ENCODE data around the gene HSBP1. TPM values are rescaled to one million over a fixed set of nuclear protein-coding genes. Genes with fewer than 3 reads are reported as not detected.

HSBP1 gene
- total RNA-seq, 1 experiment from 2014 or later, result 230 TPM

DNA sequence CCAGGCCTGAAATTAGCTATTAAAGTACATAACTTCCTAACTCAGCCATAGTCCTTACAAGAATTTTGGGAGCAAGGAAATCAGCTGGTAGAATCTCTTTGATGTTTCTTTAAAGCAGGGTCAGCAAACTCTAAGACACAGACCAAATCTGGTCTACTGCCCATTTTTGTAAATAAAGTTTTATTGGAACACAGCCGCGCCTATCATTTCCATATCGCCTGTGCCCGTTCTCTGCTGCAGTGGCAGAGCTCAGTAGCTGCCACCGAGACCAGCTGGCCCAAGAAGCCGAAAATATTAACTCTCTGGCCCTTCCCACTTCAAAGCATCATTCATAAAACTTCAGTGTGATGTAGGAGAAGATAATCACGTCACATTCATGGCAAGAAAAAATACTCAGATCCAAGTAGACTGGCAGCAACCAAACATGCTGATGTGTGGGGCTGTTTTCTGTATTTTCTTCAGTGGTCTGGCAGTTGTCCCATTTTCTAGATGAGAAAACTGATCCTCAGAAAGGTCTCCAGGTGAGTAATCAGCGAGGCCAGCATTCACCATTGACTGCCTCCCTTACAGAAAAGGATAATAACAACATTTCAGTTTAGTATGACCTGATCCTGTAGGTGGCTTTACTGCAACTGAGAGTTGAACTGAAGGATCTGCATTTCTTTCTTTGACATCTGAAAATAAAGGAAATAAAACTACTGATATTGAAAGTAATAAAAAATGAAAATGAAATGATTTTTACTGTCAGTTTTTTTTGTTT is 18.0 kb upstream of the HSBP1 start:
- no peak for DNase-seq
- Histone ChIP-seq H3T11ph (ENCODE audit: low read length) (no peak overlapping the region), H3K9ac (ENCODE audit: extremely low read depth, insufficient read length, low read length) (no peak overlapping the region), H2BK20ac (ENCODE audit: low read depth, low read length, poor library complexity, severe bottlenecking) (no peak overlapping the region), H3K4me2 (ENCODE audit: insufficient read depth, insufficient read length, low read length) (no peak overlapping the region), H2BK15ac (ENCODE audit: low read depth, low read length) (no peak overlapping the region), H3K9me3 (ENCODE audit: control insufficient read depth, low read depth, low read length) (no peaks in the 10 kb centered on the region), H3K27ac (ENCODE audit: insufficient read length, low read depth, low read length) (no peak overlapping the region), H2BK5ac (ENCODE audit: insufficient read length, low read length) (no peak overlapping the region), H3K79me2 (ENCODE audit: insufficient read depth, low read length) (no peaks in the 10 kb centered on the region), H4K8ac (replicated peaks; ENCODE audit: insufficient read length, low read depth, low read length) (no peak overlapping the region), H3K18ac (ENCODE audit: insufficient read length, low read depth, low read length) (no peak overlapping the region), H2AK5ac (ENCODE audit: insufficient read length, low read length) (no peak overlapping the region), H2BK12ac (ENCODE audit: insufficient read length, low read depth, low read length) (no peak overlapping the region), H3K27me3 (ENCODE audit: insufficient read depth, low read length) (no peaks in the 10 kb centered on the region), H4K91ac (ENCODE audit: insufficient read length, low read depth, low read length) (no peak overlapping the region), H4K5ac (ENCODE audit: insufficient read length, low read depth, low read length) (no peak overlapping the region), H3K4ac (ENCODE audit: low read depth, low read length) (no peak overlapping the region), H3K79me1 (ENCODE audit: insufficient read depth, low read depth, low read length, poor library complexity, severe bottlenecking) (no peaks in the 10 kb centered on the region), H3K14ac (ENCODE audit: insufficient read depth, low read length) (no peak overlapping the region), H2BK120ac (ENCODE audit: low read depth, low read length, poor library complexity, severe bottlenecking) (no peak overlapping the region), H2AFZ (ENCODE audit: low read length) (no peak overlapping the region), H3K4me1 (ENCODE audit: insufficient read depth, low read length) (no peaks in the 10 kb centered on the region), H3K23me2 (ENCODE audit: insufficient read length, low read depth, low read length, poor library complexity, severe bottlenecking) (no peaks in the 10 kb centered on the region), H3K56ac (ENCODE audit: insufficient read length, low read depth, low read length) (no peak overlapping the region), H3K23ac (ENCODE audit: insufficient read length, low read depth, low read length) (no peak overlapping the region), H4K20me1 (ENCODE audit: control insufficient read depth, insufficient read depth, insufficient read length) (no peaks in the 10 kb centered on the region)
- Mint-ChIP-seq H3K4me3 (no peak overlapping the region), H3K9me3 (peaks cover 3 to 7% of the 10 kb centered on the region in 2 experiments), H3K27ac (no peak overlapping the region), H3K27me3 (ENCODE audit: low read depth) (peaks cover 3% of the 10 kb centered on the region; the same call in 1 of the 2 replicates), H3K4me1 (peaks cover 0 to 9% of the 10 kb centered on the region in 2 experiments; a peak in 2 of 4 replicates), H3K36me3 (ENCODE audit: insufficient read depth in 1 of 3, low read depth in 3 of 3) (peaks cover 0 to 6% (median 1%) of the 10 kb centered on the region in 3 experiments; a peak in 3 of 7 replicates)
- WGBS (ENCODE audit: extremely low coverage, insufficient read length, low lambda C conversion rate), result no CpG with 5 or more reads among the region's 8 CpGs
- TF ChIP-seq, protein P1, sequence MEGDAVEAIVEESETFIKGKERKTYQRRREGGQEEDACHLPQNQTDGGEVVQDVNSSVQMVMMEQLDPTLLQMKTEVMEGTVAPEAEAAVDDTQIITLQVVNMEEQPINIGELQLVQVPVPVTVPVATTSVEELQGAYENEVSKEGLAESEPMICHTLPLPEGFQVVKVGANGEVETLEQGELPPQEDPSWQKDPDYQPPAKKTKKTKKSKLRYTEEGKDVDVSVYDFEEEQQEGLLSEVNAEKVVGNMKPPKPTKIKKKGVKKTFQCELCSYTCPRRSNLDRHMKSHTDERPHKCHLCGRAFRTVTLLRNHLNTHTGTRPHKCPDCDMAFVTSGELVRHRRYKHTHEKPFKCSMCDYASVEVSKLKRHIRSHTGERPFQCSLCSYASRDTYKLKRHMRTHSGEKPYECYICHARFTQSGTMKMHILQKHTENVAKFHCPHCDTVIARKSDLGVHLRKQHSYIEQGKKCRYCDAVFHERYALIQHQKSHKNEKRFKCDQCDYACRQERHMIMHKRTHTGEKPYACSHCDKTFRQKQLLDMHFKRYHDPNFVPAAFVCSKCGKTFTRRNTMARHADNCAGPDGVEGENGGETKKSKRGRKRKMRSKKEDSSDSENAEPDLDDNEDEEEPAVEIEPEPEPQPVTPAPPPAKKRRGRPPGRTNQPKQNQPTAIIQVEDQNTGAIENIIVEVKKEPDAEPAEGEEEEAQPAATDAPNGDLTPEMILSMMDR (conservative IDR thresholded peaks at IDR 0.05), result no peak
